HL-60 (cell line): ENCODE measurements around the gene PTX3.

Experiments used
- GABPA ChIP-seq: IDR thresholded peaks from 2 replicates; pipeline ENCODE4 v1.6.1; 2012; ENCODE audit warnings: low read depth
- POLR2AphosphoS5 ChIP-seq: IDR thresholded peaks from 2 replicates; pipeline ENCODE4 v1.6.1; 2012; ENCODE audit warnings: low read depth
- SPI1 ChIP-seq: IDR thresholded peaks from 2 replicates; pipeline ENCODE4 v1.6.1; 2012; ENCODE audit warnings: low read depth, mild to moderate bottlenecking, borderline replicate concordance
- TF ChIP-seq, protein P1 (sequence below): IDR thresholded peaks from one replicate; pipeline ENCODE4 v1.5.1; 2011; ENCODE audit warnings: low read length, control low read depth, inconsistent platforms; ENCODE audit not compliant: insufficient read depth
- TF ChIP-seq, protein P2 (sequence below): IDR thresholded peaks from 2 replicates; pipeline ENCODE4 v1.6.1; 2012; ENCODE audit warnings: low read depth; ENCODE audit not compliant: insufficient replicate concordance

- TF ChIP-seq, protein P1, sequence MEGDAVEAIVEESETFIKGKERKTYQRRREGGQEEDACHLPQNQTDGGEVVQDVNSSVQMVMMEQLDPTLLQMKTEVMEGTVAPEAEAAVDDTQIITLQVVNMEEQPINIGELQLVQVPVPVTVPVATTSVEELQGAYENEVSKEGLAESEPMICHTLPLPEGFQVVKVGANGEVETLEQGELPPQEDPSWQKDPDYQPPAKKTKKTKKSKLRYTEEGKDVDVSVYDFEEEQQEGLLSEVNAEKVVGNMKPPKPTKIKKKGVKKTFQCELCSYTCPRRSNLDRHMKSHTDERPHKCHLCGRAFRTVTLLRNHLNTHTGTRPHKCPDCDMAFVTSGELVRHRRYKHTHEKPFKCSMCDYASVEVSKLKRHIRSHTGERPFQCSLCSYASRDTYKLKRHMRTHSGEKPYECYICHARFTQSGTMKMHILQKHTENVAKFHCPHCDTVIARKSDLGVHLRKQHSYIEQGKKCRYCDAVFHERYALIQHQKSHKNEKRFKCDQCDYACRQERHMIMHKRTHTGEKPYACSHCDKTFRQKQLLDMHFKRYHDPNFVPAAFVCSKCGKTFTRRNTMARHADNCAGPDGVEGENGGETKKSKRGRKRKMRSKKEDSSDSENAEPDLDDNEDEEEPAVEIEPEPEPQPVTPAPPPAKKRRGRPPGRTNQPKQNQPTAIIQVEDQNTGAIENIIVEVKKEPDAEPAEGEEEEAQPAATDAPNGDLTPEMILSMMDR = no peak
- TF ChIP-seq, protein P2, sequence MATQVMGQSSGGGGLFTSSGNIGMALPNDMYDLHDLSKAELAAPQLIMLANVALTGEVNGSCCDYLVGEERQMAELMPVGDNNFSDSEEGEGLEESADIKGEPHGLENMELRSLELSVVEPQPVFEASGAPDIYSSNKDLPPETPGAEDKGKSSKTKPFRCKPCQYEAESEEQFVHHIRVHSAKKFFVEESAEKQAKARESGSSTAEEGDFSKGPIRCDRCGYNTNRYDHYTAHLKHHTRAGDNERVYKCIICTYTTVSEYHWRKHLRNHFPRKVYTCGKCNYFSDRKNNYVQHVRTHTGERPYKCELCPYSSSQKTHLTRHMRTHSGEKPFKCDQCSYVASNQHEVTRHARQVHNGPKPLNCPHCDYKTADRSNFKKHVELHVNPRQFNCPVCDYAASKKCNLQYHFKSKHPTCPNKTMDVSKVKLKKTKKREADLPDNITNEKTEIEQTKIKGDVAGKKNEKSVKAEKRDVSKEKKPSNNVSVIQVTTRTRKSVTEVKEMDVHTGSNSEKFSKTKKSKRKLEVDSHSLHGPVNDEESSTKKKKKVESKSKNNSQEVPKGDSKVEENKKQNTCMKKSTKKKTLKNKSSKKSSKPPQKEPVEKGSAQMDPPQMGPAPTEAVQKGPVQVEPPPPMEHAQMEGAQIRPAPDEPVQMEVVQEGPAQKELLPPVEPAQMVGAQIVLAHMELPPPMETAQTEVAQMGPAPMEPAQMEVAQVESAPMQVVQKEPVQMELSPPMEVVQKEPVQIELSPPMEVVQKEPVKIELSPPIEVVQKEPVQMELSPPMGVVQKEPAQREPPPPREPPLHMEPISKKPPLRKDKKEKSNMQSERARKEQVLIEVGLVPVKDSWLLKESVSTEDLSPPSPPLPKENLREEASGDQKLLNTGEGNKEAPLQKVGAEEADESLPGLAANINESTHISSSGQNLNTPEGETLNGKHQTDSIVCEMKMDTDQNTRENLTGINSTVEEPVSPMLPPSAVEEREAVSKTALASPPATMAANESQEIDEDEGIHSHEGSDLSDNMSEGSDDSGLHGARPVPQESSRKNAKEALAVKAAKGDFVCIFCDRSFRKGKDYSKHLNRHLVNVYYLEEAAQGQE = no peak
- no peak for TF ChIP-seq POLR2AphosphoS5
- TF ChIP-seq GABPA = no peak
- no peak for TF ChIP-seq SPI1
Observed at GRCh38 chr3:157465741-157466140, 29.1 kb downstream of the PTX3 start.
